H9 (cell line): ENCODE measurements around the gene TIPIN. TPM values are rescaled to one million over a fixed set of nuclear protein-coding genes. Genes with fewer than 3 reads are reported as not detected.

ENCODE experiments used
- DNase-seq: peaks from one replicate; pipeline ENCODE4 v3.0.0-alpha.2; 2017
- H2AFZ ChIP-seq: one replicate; pipeline ENCODE4 v1.6.1; 2013; ENCODE audit warnings: mild to moderate bottlenecking, low read length, control low read depth, moderate library complexity
- H2AK5ac ChIP-seq: 2 replicates; pipeline ENCODE4 v1.6.1; 2013; ENCODE audit warnings: low read length, control low read depth, mixed read lengths; ENCODE audit not compliant: insufficient read length
- H2BK120ac ChIP-seq: one replicate; pipeline ENCODE4 v1.6.1; 2013; ENCODE audit warnings: low read depth, mild to moderate bottlenecking, low read length, control low read depth, inconsistent platforms; ENCODE audit not compliant: poor library complexity, severe bottlenecking
- H2BK12ac ChIP-seq: 2 replicates; pipeline ENCODE4 v1.6.1; 2013; ENCODE audit warnings: low read length, control low read depth, mixed read lengths, low read depth; ENCODE audit not compliant: insufficient read length
- H2BK15ac ChIP-seq: 2 replicates; pipeline ENCODE4 v1.6.1; 2013; ENCODE audit warnings: low read depth, low read length, control low read depth
- H2BK20ac ChIP-seq: one replicate; pipeline ENCODE4 v1.6.1; 2013; ENCODE audit warnings: low read depth, mild to moderate bottlenecking, low read length, control low read depth, inconsistent platforms; ENCODE audit not compliant: poor library complexity, severe bottlenecking
- H2BK5ac ChIP-seq: 2 replicates; pipeline ENCODE4 v1.6.1; 2013; ENCODE audit warnings: low read length, control low read depth, mixed read lengths; ENCODE audit not compliant: insufficient read length
- H3K14ac ChIP-seq: 2 replicates; pipeline ENCODE4 v1.6.1; 2013; ENCODE audit warnings: low read length, control low read depth; ENCODE audit not compliant: insufficient read depth
- H3K18ac ChIP-seq: 2 replicates; pipeline ENCODE4 v1.6.1; 2013; ENCODE audit warnings: low read depth, mild to moderate bottlenecking, mixed read lengths, low read length, control low read depth; ENCODE audit not compliant: insufficient read length
- H3K23ac ChIP-seq: 2 replicates; pipeline ENCODE4 v1.6.1; 2013; ENCODE audit warnings: low read length, control low read depth, mixed read lengths, low read depth; ENCODE audit not compliant: insufficient read length
- H3K23me2 ChIP-seq: 2 replicates; pipeline ENCODE4 v1.6.1; 2013; ENCODE audit warnings: low read depth, mild to moderate bottlenecking, mixed read lengths, low read length, control low read depth; ENCODE audit not compliant: insufficient read length, poor library complexity, severe bottlenecking
- H3K27ac ChIP-seq: 2 replicates; pipeline ENCODE4 v1.5.1; 2013; ENCODE audit warnings: low read length, control low read depth, mixed read lengths, low read depth; ENCODE audit not compliant: insufficient read length
- H3K27me3 ChIP-seq: 2 replicates; pipeline ENCODE4 v1.6.1; 2013; ENCODE audit warnings: low read length, control low read depth, inconsistent platforms; ENCODE audit not compliant: insufficient read depth
- H3K4ac ChIP-seq: 2 replicates; pipeline ENCODE4 v1.6.1; 2013; ENCODE audit warnings: low read depth, mild to moderate bottlenecking, control low read depth, inconsistent platforms, low read length, moderate library complexity
- H3K4me1 ChIP-seq: 2 replicates; pipeline ENCODE4 v1.6.1; 2013; ENCODE audit warnings: low read length, control low read depth, inconsistent platforms; ENCODE audit not compliant: insufficient read depth
- H3K4me2 ChIP-seq: 2 replicates; pipeline ENCODE4 v1.6.1; 2013; ENCODE audit warnings: low read length, control low read depth, mixed read lengths; ENCODE audit not compliant: insufficient read length, insufficient read depth
- H3K56ac ChIP-seq: 2 replicates; pipeline ENCODE4 v1.6.1; 2013; ENCODE audit warnings: low read depth, mild to moderate bottlenecking, mixed read lengths, low read length, control low read depth; ENCODE audit not compliant: insufficient read length
- H3K79me1 ChIP-seq: 2 replicates; pipeline ENCODE4 v1.6.1; 2013; ENCODE audit warnings: low read depth, mild to moderate bottlenecking, moderate library complexity, low read length, control low read depth, inconsistent platforms; ENCODE audit not compliant: insufficient read depth, poor library complexity, severe bottlenecking
- H3K79me2 ChIP-seq: 2 replicates; pipeline ENCODE4 v1.6.1; 2013; ENCODE audit warnings: low read length, control low read depth, inconsistent platforms; ENCODE audit not compliant: insufficient read depth
- H3K9ac ChIP-seq: 2 replicates; pipeline ENCODE4 v1.6.1; 2013; ENCODE audit warnings: low read length, control low read depth, mixed read lengths; ENCODE audit not compliant: insufficient read length; ENCODE audit errors: extremely low read depth
- H3K9me3 ChIP-seq: one replicate; pipeline ENCODE4 v1.6.1; 2013; ENCODE audit warnings: low read depth, low read length, inconsistent platforms; ENCODE audit not compliant: control insufficient read depth
- H3T11ph ChIP-seq: one replicate; pipeline ENCODE4 v1.6.1; 2013; ENCODE audit warnings: mild to moderate bottlenecking, low read length, control low read depth, inconsistent platforms
- H4K20me1 ChIP-seq: one replicate; pipeline ENCODE4 v1.6.1; 2013; ENCODE audit not compliant: control insufficient read depth, insufficient read length, insufficient read depth
- H4K5ac ChIP-seq: 2 replicates; pipeline ENCODE4 v1.6.1; 2013; ENCODE audit warnings: low read depth, mild to moderate bottlenecking, mixed read lengths, low read length, control low read depth; ENCODE audit not compliant: insufficient read length
- H4K8ac ChIP-seq: replicated peaks from 2 replicates; pipeline ENCODE4 v1.6.1; 2013; ENCODE audit warnings: low read length, control low read depth, mixed read lengths, low read depth; ENCODE audit not compliant: insufficient read length
- H4K91ac ChIP-seq: 2 replicates; pipeline ENCODE4 v1.6.1; 2013; ENCODE audit warnings: low read depth, mild to moderate bottlenecking, moderate library complexity, mixed read lengths, low read length, control low read depth; ENCODE audit not compliant: insufficient read length
- H3K27ac Mint-ChIP-seq, 3 experiments: 2 replicates in 2 of 3; 3 replicates in 1 of 3; pipeline ENCODE4 v1.8.0; 2020 to 2021; ENCODE audit warnings: mixed read lengths in 3 of 3, mild to moderate bottlenecking in 1 of 3, moderate library complexity in 1 of 3
- H3K27me3 Mint-ChIP-seq: 2 replicates; pipeline ENCODE4 v1.8.0; 2021; ENCODE audit warnings: low read depth, mild to moderate bottlenecking, moderate library complexity, mixed read lengths
- H3K36me3 Mint-ChIP-seq, 3 experiments: 2 replicates in 2 of 3; 3 replicates in 1 of 3; pipeline ENCODE4 v1.8.0; 2020 to 2021; ENCODE audit warnings: low read depth in 3 of 3, mixed read lengths in 3 of 3; ENCODE audit not compliant: insufficient read depth in 1 of 3
- H3K4me1 Mint-ChIP-seq, 2 experiments: 2 replicates each; pipeline ENCODE4 v1.8.0; 2020; ENCODE audit warnings: mixed read lengths in 2 of 2
- H3K4me3 Mint-ChIP-seq, 2 experiments: 2 replicates in 1 of 2; 3 replicates in 1 of 2; pipeline ENCODE4 v1.8.0; 2020 to 2021; ENCODE audit warnings: mild to moderate bottlenecking in 2 of 2, mixed read lengths in 2 of 2, moderate library complexity in 1 of 2
- H3K9me3 Mint-ChIP-seq, 2 experiments: 2 replicates in 1 of 2; 3 replicates in 1 of 2; pipeline ENCODE4 v1.8.0; 2020; ENCODE audit warnings: mild to moderate bottlenecking in 2 of 2, mixed read lengths in 2 of 2, moderate library complexity in 1 of 2
- WGBS: extraction: QIAGEN DNeasy Blood & Tissue Kit; methylation state at CpG from one replicate; pipeline ENCODE4 v1.1.7; 2013; ENCODE audit warnings: missing lambda C conversion rate, low lambda C conversion rate, mixed read lengths; ENCODE audit not compliant: insufficient read length; ENCODE audit errors: extremely low coverage; 5-methylcytosine and 5-hydroxymethylcytosine counted together
- total RNA-seq: library from RNA; stranded (reverse); gene quantifications from 2 replicates; pipeline ENCODE4 v1.2.1, GENCODE V29; 2021
- TF ChIP-seq, protein P1 (sequence below): fragments of 200-600 bp; sonication (generic); conservative IDR thresholded peaks from 3 replicates; pipeline ENCODE4 v1.8.0; 2021; ENCODE audit warnings: antibody characterized with exemption, mild to moderate bottlenecking

The TIPIN gene
- total RNA-seq, 1 experiment from 2014 or later = 26.9 TPM

DNA sequence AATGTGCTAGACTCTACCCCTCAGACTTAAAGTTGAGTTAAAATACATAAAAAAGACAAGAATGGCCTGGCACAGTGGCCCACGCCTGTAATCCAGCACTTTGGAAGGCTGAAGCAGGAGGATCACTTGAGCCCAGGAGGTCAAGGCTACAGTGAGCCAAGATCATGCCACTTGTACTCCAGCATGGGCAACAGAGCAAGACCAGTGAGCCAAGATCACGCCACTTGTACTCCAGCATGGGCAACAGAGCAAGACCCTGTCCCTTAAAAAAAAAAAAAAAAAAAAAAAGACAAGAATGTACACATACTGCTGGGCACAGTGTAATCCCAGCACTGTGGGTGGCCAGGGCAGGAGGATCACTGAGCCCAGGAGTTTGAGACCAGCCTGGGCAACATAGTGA lies 45.7 kb downstream of the TIPIN start:
- H4K91ac ChIP-seq = no peak overlapping the region
- no peaks in the 10 kb centered on the region for H3K27me3 Mint-ChIP-seq

More for the DNA sequence above, 45.7 kb downstream of the TIPIN start:
- Histone ChIP-seq H3T11ph (no peak overlapping the region), H3K4me1 (no peaks in the 10 kb centered on the region), H3K4me2 (no peak overlapping the region), H2BK20ac (no peak overlapping the region), H2AFZ (no peak overlapping the region), H3K27me3 (no peaks in the 10 kb centered on the region; the same call in 1 of the 2 replicates), H3K9me3 (no peaks in the 10 kb centered on the region), H3K79me1 (no peaks in the 10 kb centered on the region), H3K56ac (no peak overlapping the region), H4K8ac (no peak overlapping the region), H2BK5ac (no peak overlapping the region), H2BK12ac (no peak overlapping the region), H3K79me2 (no peaks in the 10 kb centered on the region), H4K5ac (no peak overlapping the region), H4K20me1 (no peaks in the 10 kb centered on the region), H3K9ac (no peak overlapping the region), H3K4ac (no peak overlapping the region), H2BK120ac (no peak overlapping the region), H3K23ac (no peak overlapping the region), H2AK5ac (no peak overlapping the region), H3K23me2 (no peaks in the 10 kb centered on the region), H2BK15ac (no peak overlapping the region), H3K27ac (no peak overlapping the region), H3K18ac (no peak overlapping the region), H3K14ac (no peak overlapping the region)
- TF ChIP-seq, protein P1, sequence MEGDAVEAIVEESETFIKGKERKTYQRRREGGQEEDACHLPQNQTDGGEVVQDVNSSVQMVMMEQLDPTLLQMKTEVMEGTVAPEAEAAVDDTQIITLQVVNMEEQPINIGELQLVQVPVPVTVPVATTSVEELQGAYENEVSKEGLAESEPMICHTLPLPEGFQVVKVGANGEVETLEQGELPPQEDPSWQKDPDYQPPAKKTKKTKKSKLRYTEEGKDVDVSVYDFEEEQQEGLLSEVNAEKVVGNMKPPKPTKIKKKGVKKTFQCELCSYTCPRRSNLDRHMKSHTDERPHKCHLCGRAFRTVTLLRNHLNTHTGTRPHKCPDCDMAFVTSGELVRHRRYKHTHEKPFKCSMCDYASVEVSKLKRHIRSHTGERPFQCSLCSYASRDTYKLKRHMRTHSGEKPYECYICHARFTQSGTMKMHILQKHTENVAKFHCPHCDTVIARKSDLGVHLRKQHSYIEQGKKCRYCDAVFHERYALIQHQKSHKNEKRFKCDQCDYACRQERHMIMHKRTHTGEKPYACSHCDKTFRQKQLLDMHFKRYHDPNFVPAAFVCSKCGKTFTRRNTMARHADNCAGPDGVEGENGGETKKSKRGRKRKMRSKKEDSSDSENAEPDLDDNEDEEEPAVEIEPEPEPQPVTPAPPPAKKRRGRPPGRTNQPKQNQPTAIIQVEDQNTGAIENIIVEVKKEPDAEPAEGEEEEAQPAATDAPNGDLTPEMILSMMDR = no peak
- no CpG with 5 or more reads among the region's 2 CpGs for WGBS
- no peak for DNase-seq
- H3K27ac Mint-ChIP-seq = no peak overlapping the region; a peak in 1 of 7 replicates
- H3K4me1 Mint-ChIP-seq = peaks cover 0 to 2% of the 10 kb centered on the region in 2 experiments; a peak in 1 of 4 replicates
- no peaks in the 10 kb centered on the region for H3K9me3 Mint-ChIP-seq
- no peak overlapping the region for H3K4me3 Mint-ChIP-seq
- H3K36me3 Mint-ChIP-seq = peaks cover 23 to 63% (median 55%) of the 10 kb centered on the region in 3 experiments; a peak in 6 of 7 replicates
